Astrocyte of the spinal cord (primary cell): ENCODE measurements around the gene GGACT.

Source experiments
- DNase-seq: peaks from one replicate; pipeline ENCODE4 v3.0.0; 2011; ENCODE audit warnings: low read depth, low spot score
- H3K4me3 ChIP-seq: 2 replicates; pipeline ENCODE4 v1.5.1; 2011; ENCODE audit warnings: low read depth, mild to moderate bottlenecking, low read length, moderate library complexity
- in situ Hi-C: cut with HindIII; loops from 2 replicates; pipeline ENCODE4 v1.10.0; 2017; ENCODE audit warnings: low sequenced_read_pairs
- TF ChIP-seq, protein P1 (sequence below): IDR thresholded peaks from 2 replicates; pipeline ENCODE4 v1.5.1; 2012; ENCODE audit warnings: low read depth, mild to moderate bottlenecking, low read length, inconsistent platforms

GGACT gene

GRCh38 chr13:100523411-100523810 lies 65.2 kb downstream of the GGACT start:
- H3K4me3 ChIP-seq = no peak overlapping the region
- in situ Hi-C loops = no loop called here
- no peak for DNase-seq
- TF ChIP-seq, protein P1, sequence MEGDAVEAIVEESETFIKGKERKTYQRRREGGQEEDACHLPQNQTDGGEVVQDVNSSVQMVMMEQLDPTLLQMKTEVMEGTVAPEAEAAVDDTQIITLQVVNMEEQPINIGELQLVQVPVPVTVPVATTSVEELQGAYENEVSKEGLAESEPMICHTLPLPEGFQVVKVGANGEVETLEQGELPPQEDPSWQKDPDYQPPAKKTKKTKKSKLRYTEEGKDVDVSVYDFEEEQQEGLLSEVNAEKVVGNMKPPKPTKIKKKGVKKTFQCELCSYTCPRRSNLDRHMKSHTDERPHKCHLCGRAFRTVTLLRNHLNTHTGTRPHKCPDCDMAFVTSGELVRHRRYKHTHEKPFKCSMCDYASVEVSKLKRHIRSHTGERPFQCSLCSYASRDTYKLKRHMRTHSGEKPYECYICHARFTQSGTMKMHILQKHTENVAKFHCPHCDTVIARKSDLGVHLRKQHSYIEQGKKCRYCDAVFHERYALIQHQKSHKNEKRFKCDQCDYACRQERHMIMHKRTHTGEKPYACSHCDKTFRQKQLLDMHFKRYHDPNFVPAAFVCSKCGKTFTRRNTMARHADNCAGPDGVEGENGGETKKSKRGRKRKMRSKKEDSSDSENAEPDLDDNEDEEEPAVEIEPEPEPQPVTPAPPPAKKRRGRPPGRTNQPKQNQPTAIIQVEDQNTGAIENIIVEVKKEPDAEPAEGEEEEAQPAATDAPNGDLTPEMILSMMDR = no peak

DNA sequence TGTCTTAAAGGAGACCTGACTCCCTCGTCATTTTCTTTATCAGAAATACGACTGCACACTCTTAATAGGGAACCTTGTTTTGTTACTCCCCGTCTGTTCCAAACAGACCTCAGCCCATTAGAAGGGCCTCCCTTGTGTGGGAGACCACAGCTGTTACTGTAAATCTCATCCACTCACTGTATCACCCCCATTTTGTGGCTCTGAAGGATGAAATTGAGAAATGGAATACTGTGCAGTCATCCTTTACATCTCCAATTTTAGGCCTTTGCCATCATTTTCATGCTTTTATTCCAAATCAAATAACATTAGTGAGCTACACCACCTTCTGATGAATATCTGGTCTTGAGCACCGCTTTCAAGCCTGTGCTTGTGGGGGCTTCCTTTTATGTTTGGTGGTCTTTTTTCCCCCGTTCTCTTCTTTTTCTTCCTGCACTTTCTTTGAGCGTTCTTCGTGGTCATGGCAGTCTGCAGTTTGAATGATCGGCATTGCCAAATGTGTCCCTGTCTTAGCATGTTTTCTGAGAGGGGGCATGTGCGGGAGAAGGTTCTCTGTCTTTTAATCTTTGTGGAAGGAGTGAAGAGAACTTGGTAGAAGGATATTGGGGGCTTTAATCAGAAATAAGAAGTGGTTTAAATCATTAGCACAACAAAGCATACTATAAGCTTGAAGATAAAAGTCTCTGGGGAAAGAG lies 65.8 kb downstream of the GGACT start:
- DNase-seq = no peak
- in situ Hi-C loops = no loop called here
- no peak overlapping the region for H3K4me3 ChIP-seq
- TF ChIP-seq, protein P1 = no peak

- TF ChIP-seq, protein P1 = no peak
- DNase-seq = no peak
- in situ Hi-C loops = no loop called here
- no peak overlapping the region for H3K4me3 ChIP-seq
These were observed 66.6 kb downstream of the GGACT start for GRCh38 chr13:100521851-100522617.

- peak; percentile 41 for DNase-seq
- in situ Hi-C loops = no loop called here
- H3K4me3 ChIP-seq = peak overlapping the region; percentile 10
- TF ChIP-seq, protein P1 = no peak
These were observed 67.4 kb downstream of the GGACT start for GRCh38 chr13:100520936-100521850.

GRCh38 chr13:100519626-100520025 lies 69.0 kb downstream of the GGACT start:
- no peak overlapping the region for H3K4me3 ChIP-seq
- in situ Hi-C loops = no loop called here
- DNase-seq = no peak
- TF ChIP-seq, protein P1 = no peak

GRCh38 chr13:100518394-100519062 lies 70.1 kb downstream of the GGACT start:
- H3K4me3 ChIP-seq = no peak overlapping the region
- in situ Hi-C loops = no loop called here
- DNase-seq = no peak
- TF ChIP-seq, protein P1 = no peak
